ENCODE data around the gene ERCC6.

The ERCC6 gene

GRCh38 chr10:49550563-49550962 lies 11.6 kb upstream of the ERCC6 start:
- FAIRE-seq: no peak
- no peak for DNase-seq (ENCODE audit: insufficient read length, low spot score)
- no peak for TF ChIP-seq CTCF (IDR thresholded peaks at IDR 0.05; ENCODE audit: insufficient read depth, missing control alignments)

GRCh38 chr10:49549640-49550346 lies 10.9 kb upstream of the ERCC6 start:
- no peak for DNase-seq (ENCODE audit: insufficient read length, low spot score)
- no peak for FAIRE-seq
- TF ChIP-seq CTCF (IDR thresholded peaks at IDR 0.05; ENCODE audit: insufficient read depth, missing control alignments): no peak

- DNase-seq (ENCODE audit: insufficient read length, low spot score): no peak
- no peak for FAIRE-seq
Observed at GRCh38 chr10:49543604-49544003, 4.7 kb upstream of the ERCC6 start.

GRCh38 chr10:49542353-49542752 lies 3.4 kb upstream of the ERCC6 start:
- FAIRE-seq (no peak), DNase-seq (ENCODE audit: insufficient read length, low spot score) (no peak)
- no peak for TF ChIP-seq CTCF (IDR thresholded peaks at IDR 0.05; ENCODE audit: insufficient read depth, missing control alignments)

More at GRCh38 chr10:49543604-49544003, 4.7 kb upstream of the ERCC6 start:
- no peak for TF ChIP-seq CTCF (IDR thresholded peaks at IDR 0.05; ENCODE audit: insufficient read depth, missing control alignments)

GRCh38 chr10:49541762-49542161 lies 2.8 kb upstream of the ERCC6 start:
- TF ChIP-seq CTCF (IDR thresholded peaks at IDR 0.05; ENCODE audit: insufficient read depth, missing control alignments): no peak
- DNase-seq (ENCODE audit: insufficient read length, low spot score) (no peak), FAIRE-seq (no peak)

- no peak for TF ChIP-seq CTCF (IDR thresholded peaks at IDR 0.05; ENCODE audit: insufficient read depth, missing control alignments)
- FAIRE-seq (no peak), DNase-seq (ENCODE audit: insufficient read length, low spot score) (no peak)
Observed at GRCh38 chr10:49540056-49540797, 1.3 kb upstream of the ERCC6 start.
